Stimulated activated CD8-positive, alpha-beta memory T cell treated with anti-CD3 and anti-CD28 coated beads, Interleukin-4, amount 100 ng/mL, for 4 hours (primary cell): ENCODE measurements around the gene RPS8.
A peak's percentile ranks its signal among the peaks of the same experiment; 100 is the strongest.
"Not testable (repeated sequence)": the region's sequence is repeated elsewhere in the genome, so short reads cannot be mapped to it uniquely, and the experiment has no call there.

Experiments
- DNase-seq, 2 donors: peaks; one replicate each; pipeline ENCODE4 v3.0.0-alpha.2; 2020; ENCODE audit warnings: low read depth in 2 of 2, low spot score in 1 of 2

RPS8 gene

GRCh38 chr1:44780583-44781121 lies 5.3 kb downstream of the RPS8 start:
- DNase-seq, result no peak

- DNase-seq, result no peak
Observed at GRCh38 chr1:44783697-44784093, 8.4 kb downstream of the RPS8 start.

- DNase-seq, result no peak
Observed at GRCh38 chr1:44784094-44785028, 9.0 kb downstream of the RPS8 start.

- no peak for DNase-seq
Observed at GRCh38 chr1:44785029-44785380, 9.7 kb downstream of the RPS8 start.

GRCh38 chr1:44785501-44786137 lies 10.3 kb downstream of the RPS8 start:
- no peak for DNase-seq

GRCh38 chr1:44786138-44786840 lies 10.9 kb downstream of the RPS8 start:
- DNase-seq, result peak in 1 of 2 donors; percentile 59

GRCh38 chr1:44786841-44787426 lies 11.6 kb downstream of the RPS8 start:
- DNase-seq, result no peak

GRCh38 chr1:44787506-44787905 lies 12.2 kb downstream of the RPS8 start:
- DNase-seq, result no peak

GRCh38 chr1:44788120-44788860 lies 12.9 kb downstream of the RPS8 start, which contains the start of gene BEST4:
BEST4 (minus strand) TSS chr1:44788170; CDS start chr1:44787705, 465 bp downstream.
- no peak for DNase-seq

- DNase-seq, result no peak
Observed at GRCh38 chr1:44790968-44791801, 15.8 kb downstream of the RPS8 start.

- no peak for DNase-seq
Observed at GRCh38 chr1:44792736-44793502, 17.6 kb downstream of the RPS8 start.

GRCh38 chr1:44797886-44798285 lies 22.5 kb downstream of the RPS8 start:
- DNase-seq, result not testable (repeated sequence)

- DNase-seq, result no peak
Observed at GRCh38 chr1:44798481-44799365, 23.4 kb downstream of the RPS8 start.

GRCh38 chr1:44799770-44800584 lies 24.6 kb downstream of the RPS8 start, which contains the start of gene PLK3:
PLK3 (plus strand) TSS chr1:44800377; CDS start chr1:44800464, 87 bp downstream.
- DNase-seq, result peak; percentile 93 to 97

- DNase-seq, result no peak
Observed at GRCh38 chr1:44801491-44802305, 26.4 kb downstream of the RPS8 start.
